K562 (cell line): ENCODE measurements around the gene VKORC1. TPM values are rescaled to one million over a fixed set of nuclear protein-coding genes. Genes with fewer than 3 reads are reported as not detected.

ENCODE experiments used
- ATAC-seq: fragments of 200-7000 bp; cut with Tn5 transposase; 3 replicates; pipeline ENCODE4 v1.9.1; 2020; ENCODE audit warnings: moderate library complexity
- BruUV-seq: library from RNA; stranded (reverse); fragments of 400-500 nt; replicated peaks from 2 replicates; lab custom pipeline; 2021; lab: Mats Ljungman, UMichigan
- CTCF ChIA-PET: fragments of 300-600 bp; formaldehyde crosslinking; extraction: SDS; loops from one replicate; lab custom pipeline; 2021; ENCODE audit warnings: low intra/inter-chr PET ratio; lab: Yijun Ruan, JAX
- POLR2A ChIA-PET: fragments of 300-600, 350-650 bp; sonication (Branson Sonifier 250); formaldehyde crosslinking; extraction: SDS; loops from one replicate; lab custom pipeline; 2021; ENCODE audit warnings: antibody characterized with exemption, inconsistent platforms; lab: Yijun Ruan, JAX
- DNase-seq, 4 experiments: peaks; one replicate each; pipeline versions ENCODE4 v3.0.0 to v3.0.0-alpha.2; 2011 to 2018; ENCODE audit warnings: low spot score in 3 of 4, mixed read lengths in 3 of 4; ENCODE audit errors: extremely low read depth in 1 of 4
- FAIRE-seq: peaks from 2 replicates; lab custom pipeline; 2011; peaks lifted over from hg19 to GRCh38; lab: Jason Lieb, UNC
- H2AFZ ChIP-seq: 2 replicates; pipeline ENCODE4 v1.6.0; 2011; ENCODE audit warnings: low read depth, low read length, control low read depth, inconsistent platforms
- H3K27ac ChIP-seq: fragments of 200-600 bp; 3 replicates; pipeline ENCODE4 v1.8.0; 2011; ENCODE audit warnings: low read depth, mild to moderate bottlenecking, control low read depth, inconsistent platforms, low read length, moderate library complexity, mixed read lengths; ENCODE audit errors: extremely low read depth
- H3K27me3 ChIP-seq, 2 experiments: fragments of 300-600 bp in 1 of 2; 2 replicates in 1 of 2; 3 replicates in 1 of 2; pipeline versions ENCODE4 v1.6.0 to v1.8.0; 2011; ENCODE audit warnings: inconsistent platforms in 2 of 2, low read length in 2 of 2, mild to moderate bottlenecking in 1 of 2, mixed read lengths in 1 of 2, moderate library complexity in 1 of 2; ENCODE audit not compliant: control insufficient read depth in 2 of 2, insufficient read depth in 2 of 2
- H3K36me3 ChIP-seq: fragments of 300-600 bp; 3 replicates; pipeline ENCODE4 v1.8.0; 2011; ENCODE audit warnings: mild to moderate bottlenecking, low read length, inconsistent platforms; ENCODE audit not compliant: control insufficient read depth, insufficient read depth
- H3K4me1 ChIP-seq, 2 experiments: fragments of 200-600 bp in 1 of 2; replicated peaks in 1 of 2; 2 replicates in 1 of 2; 3 replicates in 1 of 2; pipeline versions ENCODE4 v1.5.1 to v1.8.0; 2011; ENCODE audit warnings: inconsistent platforms in 2 of 2, low read length in 2 of 2, mild to moderate bottlenecking in 1 of 2, mixed read lengths in 1 of 2, moderate library complexity in 1 of 2; ENCODE audit not compliant: control insufficient read depth in 2 of 2, insufficient read depth in 2 of 2
- H3K4me2 ChIP-seq: 2 replicates; pipeline ENCODE4 v1.6.1; 2011; ENCODE audit warnings: low read length, control low read depth, inconsistent platforms, mixed read lengths; ENCODE audit not compliant: insufficient read depth
- H3K4me3 ChIP-seq: fragments of 200-600 bp; sonication (generic), shearing (Covaris generic); 2 replicates; pipeline ENCODE4 v1.5.1; 2016; ENCODE audit warnings: control low read depth, inconsistent platforms
- H3K79me2 ChIP-seq: fragments of 200-600 bp; 3 replicates; pipeline ENCODE4 v1.8.0; 2011; ENCODE audit warnings: low read length, inconsistent platforms; ENCODE audit not compliant: control insufficient read depth, insufficient read depth
- H3K9ac ChIP-seq, 2 experiments: 2 replicates each; pipeline versions ENCODE4 v1.6.0 to v1.6.1; 2011; ENCODE audit warnings: low read depth in 2 of 2, low read length in 2 of 2, control low read depth in 1 of 2, inconsistent platforms in 1 of 2, mild to moderate bottlenecking in 1 of 2, mixed read lengths in 1 of 2; ENCODE audit not compliant: insufficient read depth in 1 of 2
- H3K9me1 ChIP-seq: one replicate; pipeline ENCODE4 v1.6.0; 2011; ENCODE audit warnings: inconsistent platforms, mild to moderate bottlenecking, low read length, moderate library complexity; ENCODE audit not compliant: control insufficient read depth, insufficient read depth
- H3K9me3 ChIP-seq: replicated peaks from 2 replicates; pipeline ENCODE4 v1.5.1; 2011; ENCODE audit warnings: low read depth, low read length, inconsistent platforms; ENCODE audit not compliant: control insufficient read depth, insufficient read depth
- H4K20me1 ChIP-seq: replicated peaks from 2 replicates; pipeline ENCODE4 v1.6.1; 2011; ENCODE audit warnings: low read length, inconsistent platforms, mixed read lengths; ENCODE audit not compliant: control insufficient read depth, insufficient read depth
- CTBP1 ChIP-seq: fragments of 450-650 bp; IDR thresholded peaks from 2 replicates; pipeline ENCODE4 v1.6.1; 2016; ENCODE audit warnings: borderline replicate concordance
- DPF2 ChIP-seq: fragments of 450-650 bp; IDR thresholded peaks from 2 replicates; pipeline ENCODE4 v1.6.1; 2016
- FOXM1 ChIP-seq, 2 experiments: fragments of 450-650 bp in 1 of 2; sonication (generic) in 1 of 2; formaldehyde crosslinking in 1 of 2; IDR thresholded peaks; 2 replicates each; pipeline versions ENCODE4 v1.6.1 to v1.9.0; 2017 to 2022; ENCODE audit warnings: low read depth in 2 of 2, mild to moderate bottlenecking in 2 of 2, missing genetic modification reagents in 1 of 2, moderate library complexity in 1 of 2
- GTF2E2 ChIP-seq: fragments of 200-800 bp; sonication (Bioruptor generic); IDR thresholded peaks from 2 replicates; pipeline ENCODE4 v1.6.1; 2016; ENCODE audit warnings: missing genetic modification characterization, missing compliant biosample characterization
- GTF3C2 ChIP-seq: IDR thresholded peaks from 3 replicates; pipeline ENCODE4 v1.6.1; 2011; ENCODE audit warnings: borderline replicate concordance, mild to moderate bottlenecking, moderate library complexity; ENCODE audit not compliant: insufficient read length; ENCODE audit errors: extremely low read depth
- LEF1 ChIP-seq: fragments of 450-650 bp; IDR thresholded peaks from 2 replicates; pipeline ENCODE4 v1.6.1; 2016; ENCODE audit warnings: mild to moderate bottlenecking
- MCM3 ChIP-seq: fragments of 450-650 bp; IDR thresholded peaks from 2 replicates; pipeline ENCODE4 v1.6.1; 2016
- MTA2 ChIP-seq: fragments of 450-650 bp; IDR thresholded peaks from 2 replicates; pipeline ENCODE4 v1.6.1; 2016; ENCODE audit warnings: low read depth
- POLR2H ChIP-seq: IDR thresholded peaks from 2 replicates; pipeline ENCODE4 v1.6.1; 2016; ENCODE audit warnings: missing genetic modification characterization, low read depth, mild to moderate bottlenecking, control low read depth, missing compliant biosample characterization, moderate library complexity
- PTRF ChIP-seq: fragments of 450-650 bp; IDR thresholded peaks from 2 replicates; pipeline ENCODE4 v1.6.1; 2016; ENCODE audit warnings: mild to moderate bottlenecking, missing genetic modification characterization, missing compliant biosample characterization
- SIN3A ChIP-seq, 2 experiments: fragments of 150-350 bp in 1 of 2; IDR thresholded peaks; 2 replicates each; pipeline ENCODE4 v1.6.1; 2011 to 2016; ENCODE audit warnings: borderline replicate concordance in 2 of 2, low read depth in 2 of 2, low read length in 2 of 2, mild to moderate bottlenecking in 2 of 2, moderate library complexity in 2 of 2; ENCODE audit not compliant: control insufficient read depth in 1 of 2
- TCF7 ChIP-seq: sonication (generic); IDR thresholded peaks from 2 replicates; pipeline ENCODE4 v1.6.1; 2016; ENCODE audit warnings: antibody characterized with exemption, borderline replicate concordance
- TRIM25 ChIP-seq: fragments of 450-650 bp; IDR thresholded peaks from 2 replicates; pipeline ENCODE4 v1.7.0; 2016; ENCODE audit warnings: borderline replicate concordance
- XRCC3 ChIP-seq: fragments of 450-650 bp; IDR thresholded peaks from 2 replicates; pipeline ENCODE4 v1.6.1; 2017; ENCODE audit warnings: mild to moderate bottlenecking, moderate library complexity
- ZNF146 ChIP-seq: IDR thresholded peaks from one replicate; pipeline ENCODE4 v1.6.1; 2018; ENCODE audit warnings: missing compliant biosample characterization; ENCODE audit not compliant: unreplicated experiment
- WGBS: fragments of 100-300 bp; shearing (Covaris generic); methylation state at CpG from one replicate; pipeline ENCODE4 v1.1.6; 2016; ENCODE audit warnings: low coverage, mixed read lengths; ENCODE audit not compliant: insufficient coverage; ENCODE audit errors: missing lambda C conversion rate; 5-methylcytosine and 5-hydroxymethylcytosine counted together
- in situ Hi-C: fragments of 300-500 bp; cut with MboI; formaldehyde crosslinking; loops from 4 replicates; pipeline ENCODE4 v1.15.0; 2018; ENCODE audit warnings: inconsistent platforms, mixed read lengths
- intact Hi-C: fragments of 100-400 bp; cut with micrococcal nuclease; formaldehyde crosslinking; loops from 2 replicates; pipeline ENCODE4 v1.14.2; 2022
- polyA plus RNA-seq, 8 experiments: library from polyadenylated mRNA; depleted of rRNA in 4 of 8; stranded (reverse) in 5 of 8; unstranded in 3 of 8; fragments of >200 nt; fragmentation: Nextera tagmentation in 2 of 8; fragmentation: Illumina TruSeq in 1 of 8; extraction: Ambion mirVana in 2 of 8; extraction: Trizol in 1 of 8; gene quantifications; 2 replicates each; pipeline versions ENCODE4 v1.2.1 to v1.2.3, GENCODE V29; 2011 to 2014; ENCODE audit warnings: inconsistent platforms in 1 of 8, missing spikeins in 1 of 8
- total RNA-seq, 7 experiments: library from RNA; depleted of rRNA in 6 of 7; stranded (reverse); fragments of >200 nt in 6 of 7; fragmentation: Illumina TruSeq in 2 of 7; extraction: Trizol in 2 of 7; gene quantifications; 2 replicates each; pipeline versions ENCODE4 v1.2.1 to v1.2.3, GENCODE V29; 2011 to 2021; ENCODE audit warnings: low replicate concordance in 1 of 7
- TF ChIP-seq, protein P1 (sequence below): fragments of 250-450 bp; sonication (Bioruptor Pico); IDR thresholded peaks from 2 replicates; pipeline ENCODE4 v1.8.0; 2021; ENCODE audit warnings: borderline replicate concordance, mild to moderate bottlenecking, moderate library complexity; ENCODE audit not compliant: poor library complexity, severe bottlenecking

Gene VKORC1
- total and polyA plus RNA-seq, 9 of the 15 experiments (the other 6 are each of a cell fraction or from before 2014, with no cell fraction given), result 30.0 to 119 (median 62.1) TPM

GRCh38 chr16:31142109-31143010 lies 47.8 kb upstream of the VKORC1 start:
- ATAC-seq (peak; percentile 97), FAIRE-seq (peak; percentile 85), DNase-seq (peak; percentile 99 to 100 (median 100))
- intact Hi-C loops, result loop anchor here (1.0 to 10.0 kb wide), 5 partner anchors 26 to 158 kb away; partner anchors contain the start of genes BCKDK, HSD3B7, KAT8 and VKORC1
- peak overlapping the region; percentile 92 for H2AFZ ChIP-seq
- H3K9me3 ChIP-seq, result no peaks in the 10 kb centered on the region
- H3K9ac ChIP-seq, result peak overlapping the region; percentile 70 to 92
- H3K36me3 ChIP-seq, result no peaks in the 10 kb centered on the region
- H4K20me1 ChIP-seq, result no peaks in the 10 kb centered on the region; the same call in 1 of the 2 replicates
- peak overlapping the region; percentile 67 for H3K27ac ChIP-seq
- CTCF ChIA-PET, result no interaction called here
- in situ Hi-C loops, result no loop called here
- H3K4me1 ChIP-seq, result peaks cover 14 to 43% of the 10 kb centered on the region in 2 experiments
- 21% methylated on average over 70 of the region's 89 CpGs for WGBS
- no peaks in the 10 kb centered on the region for H3K79me2 ChIP-seq
- peak overlapping the region; percentile 28 for H3K4me3 ChIP-seq
- peak overlapping the region; percentile 72 for H3K4me2 ChIP-seq
- no TSS peak for BruUV-seq
- peaks cover 13 to 19% of the 10 kb centered on the region in 2 experiments; a peak in 4 of 5 replicates for H3K27me3 ChIP-seq
- POLR2A ChIA-PET, result interaction anchor here (0.6 to 3.4 kb wide), 17 partner anchors 10 to 157 kb away, joined by 3 to 39 read pairs (median 3); partner anchors contain the start of genes FUS, KAT8, VKORC1 and ZNF646
- H3K9me1 ChIP-seq, result no peaks in the 10 kb centered on the region
- TF ChIP-seq LEF1 (no peak), DPF2 (no peak), SIN3A (IDR thresholded peaks at IDR 0.05; ENCODE audit: borderline replicate concordance in 2 of 2, control insufficient read depth in 1 of 2, low read depth in 2 of 2, low read length in 2 of 2) (peak; percentile 40 to 57; a peak in 2 of 4 replicates), MTA2 (no peak), CTBP1 (peak; percentile 93), POLR2H (tag) (no peak), TCF7 (no peak), TRIM25 (no peak), MCM3 (no peak), GTF2E2 (tag) (no peak), PTRF (tag) (no peak), XRCC3 (no peak), ZNF146 (CRISPR knock-in tag) (no peak), GTF3C2 (no peak), FOXM1 (IDR thresholded peaks at IDR 0.05; ENCODE audit: low read depth) (no peak), FOXM1 (CRISPR knock-in tag; IDR thresholded peaks at IDR 0.05; ENCODE audit: low read depth) (no peak)
- TF ChIP-seq, protein P1, sequence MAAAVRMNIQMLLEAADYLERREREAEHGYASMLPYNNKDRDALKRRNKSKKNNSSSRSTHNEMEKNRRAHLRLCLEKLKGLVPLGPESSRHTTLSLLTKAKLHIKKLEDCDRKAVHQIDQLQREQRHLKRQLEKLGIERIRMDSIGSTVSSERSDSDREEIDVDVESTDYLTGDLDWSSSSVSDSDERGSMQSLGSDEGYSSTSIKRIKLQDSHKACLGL (CRISPR knock-in tag), result no peak
